ENCODE measurements around the gene GRIK3. TPM values are rescaled to one million over a fixed set of nuclear protein-coding genes. Genes with fewer than 3 reads are reported as not detected.
"Not testable (repeated sequence)": the region's sequence is repeated elsewhere in the genome, so short reads cannot be mapped to it uniquely, and the experiment has no call there.

GRIK3 gene
- total RNA-seq: not detected in 2 replicates

- no peak for DNase-seq (ENCODE audit: low read depth)
These were observed at the start of gene GRIK3 for GRCh38 chr1:37034121-37035013. GRIK3 (minus strand) TSS chr1:37034515; CDS start chr1:37034108, 407 bp downstream.

GRCh38 chr1:37084013-37084412 is 49.7 kb upstream of the GRIK3 start:
- no peak for DNase-seq (ENCODE audit: low read depth)

- DNase-seq (ENCODE audit: low read depth): no peak
These were observed 49.3 kb upstream of the GRIK3 start for GRCh38 chr1:37083603-37084002.

GRCh38 chr1:37080296-37080986 is 46.1 kb upstream of the GRIK3 start:
- DNase-seq (ENCODE audit: low read depth): not testable (repeated sequence)

DNA sequence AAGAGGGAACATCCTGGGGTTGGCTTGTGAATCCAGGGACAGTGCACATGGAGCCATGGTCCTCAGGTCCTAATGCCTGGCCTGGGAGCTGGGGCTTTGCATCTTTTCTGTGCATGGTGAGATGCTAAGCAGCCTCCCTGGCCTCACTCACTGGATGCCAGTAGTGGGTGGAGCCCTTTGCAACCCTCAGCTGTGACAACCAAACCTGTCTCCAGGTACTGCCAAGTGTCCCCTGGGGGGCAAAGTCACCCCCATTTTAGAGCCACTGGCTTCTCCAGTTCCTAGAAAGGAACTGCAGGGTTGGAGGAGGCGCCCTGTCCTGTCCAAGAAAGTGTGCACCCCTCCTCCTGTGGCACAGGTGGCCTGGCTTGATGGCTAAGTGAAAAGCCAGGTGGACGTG is 44.6 kb upstream of the GRIK3 start:
- DNase-seq (ENCODE audit: low read depth): no peak

- no peak for DNase-seq (ENCODE audit: low read depth)
These were observed 41.9 kb upstream of the GRIK3 start for GRCh38 chr1:37076168-37076567.

GRCh38 chr1:37073854-37074379 is 39.6 kb upstream of the GRIK3 start:
- no peak for DNase-seq (ENCODE audit: low read depth)

- DNase-seq (ENCODE audit: low read depth): no peak
These were observed 39.0 kb upstream of the GRIK3 start for GRCh38 chr1:37073152-37073853.

- DNase-seq (ENCODE audit: low read depth): no peak
These were observed 37.5 kb upstream of the GRIK3 start for GRCh38 chr1:37071829-37072228.

- DNase-seq (ENCODE audit: low read depth): no peak
These were observed 35.8 kb upstream of the GRIK3 start for GRCh38 chr1:37070126-37070525.

DNA sequence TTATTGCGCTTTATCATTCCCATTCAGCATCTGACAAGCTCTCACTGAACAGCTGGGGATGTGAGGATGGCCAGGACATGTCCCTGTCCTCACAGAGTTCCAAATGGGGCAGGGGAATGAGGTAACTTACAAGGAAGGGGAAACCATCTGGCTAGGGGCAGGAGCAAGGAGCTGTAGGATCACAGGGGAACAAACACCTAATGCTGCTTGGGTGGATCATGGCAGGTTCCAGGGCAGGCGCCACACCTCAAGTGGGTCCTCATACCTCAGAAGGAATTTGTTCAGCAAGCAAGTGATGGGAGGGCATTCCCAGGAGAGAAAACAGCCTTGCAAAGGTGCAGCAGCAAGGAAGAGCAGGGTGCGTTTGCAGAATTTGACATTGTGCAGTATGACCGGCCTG is 35.1 kb upstream of the GRIK3 start:
- no peak for DNase-seq (ENCODE audit: low read depth)

DNA sequence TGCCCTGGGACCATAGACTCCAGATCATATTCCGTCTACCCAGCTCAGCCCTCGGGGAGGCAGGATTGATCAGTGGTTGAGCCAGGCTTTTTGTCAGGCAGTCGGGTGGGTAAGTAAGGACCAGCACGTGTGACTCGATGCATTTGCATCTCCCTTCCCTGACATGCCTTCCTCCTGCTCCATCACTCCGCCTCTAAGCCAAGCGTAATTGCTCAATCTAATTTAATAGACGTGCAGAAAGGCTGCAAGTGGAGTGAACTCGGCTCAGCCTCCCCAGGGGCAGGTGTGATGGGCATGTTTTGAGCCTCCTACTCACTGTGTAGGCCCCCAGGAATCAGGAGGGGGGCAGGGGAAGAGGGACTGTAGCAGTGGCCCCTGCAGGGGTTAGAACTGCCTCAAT is 34.6 kb upstream of the GRIK3 start:
- DNase-seq (ENCODE audit: low read depth): no peak

DNA sequence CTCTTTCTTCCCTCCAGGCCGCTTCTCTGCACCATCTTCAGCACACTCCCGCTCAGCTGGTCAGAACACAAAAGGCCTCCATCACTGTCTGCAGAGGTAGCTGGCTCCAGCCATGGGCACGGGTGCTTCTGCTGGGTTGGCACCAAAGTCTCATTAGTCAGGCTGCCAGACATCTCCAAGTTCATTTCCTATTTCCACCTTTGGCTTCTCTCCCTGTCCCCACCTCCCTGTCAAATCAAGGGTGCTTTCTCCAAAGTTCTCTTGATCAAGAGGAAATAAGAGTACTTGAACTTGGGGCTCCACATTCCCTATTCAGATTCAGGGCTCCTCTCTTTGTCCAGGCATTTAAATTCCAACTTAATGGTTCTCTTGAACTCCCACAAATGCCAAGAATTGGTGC is 33.9 kb upstream of the GRIK3 start:
- no peak for DNase-seq (ENCODE audit: low read depth)

- no peak for DNase-seq (ENCODE audit: low read depth)
These were observed 29.7 kb upstream of the GRIK3 start for GRCh38 chr1:37064039-37064438.

- no peak for DNase-seq (ENCODE audit: low read depth)
These were observed 25.0 kb upstream of the GRIK3 start for GRCh38 chr1:37059346-37059745.

GRCh38 chr1:37058424-37058988 is 24.2 kb upstream of the GRIK3 start:
- no peak for DNase-seq (ENCODE audit: low read depth)

- DNase-seq (ENCODE audit: low read depth): no peak
These were observed 22.0 kb upstream of the GRIK3 start for GRCh38 chr1:37056325-37056724.

DNA sequence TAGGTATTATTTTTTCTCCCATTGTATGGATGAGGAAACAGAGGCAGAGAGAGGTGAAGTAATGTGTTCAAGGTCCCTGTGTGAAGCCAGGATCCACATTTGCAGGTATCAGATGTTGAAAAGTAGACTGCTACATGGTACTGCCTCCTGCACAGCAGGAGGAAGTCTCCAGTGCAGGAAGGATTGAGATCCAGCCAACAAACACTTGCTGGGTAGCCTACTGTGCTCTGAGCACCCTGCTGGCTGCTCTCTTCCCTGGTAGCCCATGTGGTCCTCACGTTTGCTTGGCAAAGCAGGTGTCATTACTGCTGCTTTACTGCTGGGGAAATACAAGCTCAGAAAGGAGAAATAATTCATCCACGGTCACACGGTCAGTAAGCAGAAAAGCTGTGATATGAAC is 21.3 kb upstream of the GRIK3 start:
- DNase-seq (ENCODE audit: low read depth): no peak

DNA sequence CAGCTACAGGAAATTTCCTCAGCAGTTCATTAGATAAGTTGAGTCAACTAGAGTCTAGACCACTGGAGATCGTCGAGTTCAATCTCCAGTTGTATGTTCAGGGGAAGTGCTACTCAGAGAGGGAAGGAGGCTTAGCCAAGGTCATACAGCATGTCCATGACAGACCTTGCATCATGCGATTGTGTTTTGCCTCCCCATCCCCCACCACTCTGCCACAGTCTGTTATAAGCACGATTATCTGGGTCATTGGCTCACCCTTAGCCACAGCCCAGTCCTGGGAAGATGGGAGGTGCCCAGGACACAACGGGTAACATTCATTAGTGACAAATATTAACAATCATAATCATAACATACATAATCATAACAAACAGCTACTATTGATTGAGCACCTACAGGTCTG is 18.9 kb upstream of the GRIK3 start:
- no peak for DNase-seq (ENCODE audit: low read depth)

- no peak for DNase-seq (ENCODE audit: low read depth)
These were observed 17.8 kb upstream of the GRIK3 start for GRCh38 chr1:37052120-37052519.

DNA sequence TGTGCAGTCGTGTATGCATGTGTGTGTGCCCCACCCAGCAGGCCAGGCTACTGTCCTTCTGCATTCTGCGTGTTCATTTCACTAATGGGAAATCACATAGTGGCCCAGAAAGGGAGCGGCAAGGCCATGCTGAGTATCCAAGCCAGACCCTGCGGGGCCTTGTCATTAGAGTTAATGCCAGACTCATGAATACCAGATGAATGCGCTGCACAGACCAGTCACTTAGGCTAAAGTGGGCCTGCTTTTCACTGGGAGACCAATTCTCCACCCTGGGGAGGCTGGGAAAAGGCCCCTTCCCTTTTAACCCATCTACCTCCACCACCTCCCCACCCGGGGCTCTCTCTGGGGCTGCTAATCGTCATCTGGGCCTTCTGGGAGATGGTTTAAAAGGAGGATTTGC is 17.0 kb upstream of the GRIK3 start:
- no peak for DNase-seq (ENCODE audit: low read depth)

- no peak for DNase-seq (ENCODE audit: low read depth)
These were observed 13.2 kb upstream of the GRIK3 start for GRCh38 chr1:37047542-37047941.
